H54 (cell line): ENCODE results near the gene FAH.

ENCODE experiments used
- DNase-seq: peaks from one replicate; pipeline ENCODE4 v3.0.0; 2011; ENCODE audit warnings: low spot score, mixed read lengths; ENCODE audit not compliant: insufficient read length
- FAIRE-seq: peaks from 3 replicates; lab custom pipeline; 2011; peaks lifted over from hg19 to GRCh38; lab: Jason Lieb, UNC
- POLR2A ChIP-seq: IDR thresholded peaks from 2 replicates; pipeline ENCODE4 v1.6.1; 2011; ENCODE audit warnings: low read depth, mild to moderate bottlenecking, low read length

FAH gene

DNA sequence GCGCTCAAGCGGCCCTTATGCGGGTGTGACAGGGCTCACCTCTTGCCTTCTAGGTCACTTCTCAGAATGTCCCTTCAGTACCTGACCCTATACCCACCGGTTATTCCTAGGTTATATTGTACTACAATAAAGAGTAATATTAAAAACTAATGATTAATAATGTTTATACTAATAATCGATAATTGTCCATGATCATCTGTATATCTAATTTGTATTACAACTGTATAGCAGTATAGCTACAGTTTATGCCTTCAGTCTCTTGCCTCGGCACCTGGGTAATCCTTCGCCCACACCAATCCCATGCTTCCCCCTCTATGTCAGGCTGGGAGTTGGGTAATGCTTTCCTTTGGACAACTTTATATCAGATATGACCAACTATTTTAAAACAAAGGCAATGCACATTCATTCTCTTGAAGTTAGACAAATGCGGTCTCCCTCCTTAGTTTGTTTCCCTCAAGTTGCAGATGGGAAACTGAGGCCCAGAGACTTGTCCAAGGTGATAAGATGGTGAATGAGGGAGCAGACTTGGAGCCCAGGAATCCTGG is 3.4 kb downstream of the FAH start:
- TF ChIP-seq POLR2A, result no peak

DNA sequence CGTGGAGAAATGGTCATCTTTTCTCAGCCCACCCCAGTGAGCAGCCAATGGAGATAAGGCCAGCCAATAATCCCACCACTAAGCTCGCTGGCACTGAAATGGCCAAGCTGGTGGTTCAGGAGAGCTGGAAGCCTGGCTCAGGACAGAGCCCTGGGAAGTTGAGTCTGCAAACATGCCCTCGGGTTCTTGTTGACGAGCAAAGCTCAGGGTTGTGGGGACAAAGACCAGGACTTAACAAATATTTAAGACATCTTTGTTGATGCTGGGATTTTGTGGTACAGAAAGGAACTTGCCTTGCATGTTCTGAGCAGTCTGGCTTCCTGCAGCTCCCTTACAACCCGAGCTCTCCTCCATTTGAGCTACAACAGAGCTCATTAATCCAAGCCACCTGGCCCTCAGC is 4.4 kb downstream of the FAH start:
- no peak for TF ChIP-seq POLR2A

More for the DNA sequence above, 3.4 kb downstream of the FAH start:
- no peak for DNase-seq
- no peak for FAIRE-seq

DNA sequence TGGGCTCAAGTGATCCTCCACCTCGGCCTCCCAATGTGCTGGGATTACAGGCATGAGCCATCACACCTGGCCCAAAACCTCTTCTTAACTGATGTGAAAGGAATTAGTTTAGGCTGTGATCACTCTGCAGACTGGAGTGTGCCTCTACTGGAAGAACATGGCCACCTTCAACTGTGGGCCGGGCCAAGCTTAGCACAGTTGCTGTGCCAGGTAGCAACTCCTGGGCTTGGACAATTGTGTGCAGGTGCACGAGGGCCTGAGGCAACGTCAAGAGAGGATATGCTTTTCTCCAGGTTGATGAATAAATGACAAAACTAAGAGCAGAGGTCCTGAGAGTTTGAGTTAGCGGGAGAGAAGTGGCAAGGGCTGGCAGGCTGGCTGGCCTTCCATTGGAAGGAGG is 6.5 kb downstream of the FAH start:
- no peak for FAIRE-seq
- no peak for DNase-seq
- no peak for TF ChIP-seq POLR2A

More for the DNA sequence above, 4.4 kb downstream of the FAH start:
- FAIRE-seq (no peak), DNase-seq (no peak)

DNA sequence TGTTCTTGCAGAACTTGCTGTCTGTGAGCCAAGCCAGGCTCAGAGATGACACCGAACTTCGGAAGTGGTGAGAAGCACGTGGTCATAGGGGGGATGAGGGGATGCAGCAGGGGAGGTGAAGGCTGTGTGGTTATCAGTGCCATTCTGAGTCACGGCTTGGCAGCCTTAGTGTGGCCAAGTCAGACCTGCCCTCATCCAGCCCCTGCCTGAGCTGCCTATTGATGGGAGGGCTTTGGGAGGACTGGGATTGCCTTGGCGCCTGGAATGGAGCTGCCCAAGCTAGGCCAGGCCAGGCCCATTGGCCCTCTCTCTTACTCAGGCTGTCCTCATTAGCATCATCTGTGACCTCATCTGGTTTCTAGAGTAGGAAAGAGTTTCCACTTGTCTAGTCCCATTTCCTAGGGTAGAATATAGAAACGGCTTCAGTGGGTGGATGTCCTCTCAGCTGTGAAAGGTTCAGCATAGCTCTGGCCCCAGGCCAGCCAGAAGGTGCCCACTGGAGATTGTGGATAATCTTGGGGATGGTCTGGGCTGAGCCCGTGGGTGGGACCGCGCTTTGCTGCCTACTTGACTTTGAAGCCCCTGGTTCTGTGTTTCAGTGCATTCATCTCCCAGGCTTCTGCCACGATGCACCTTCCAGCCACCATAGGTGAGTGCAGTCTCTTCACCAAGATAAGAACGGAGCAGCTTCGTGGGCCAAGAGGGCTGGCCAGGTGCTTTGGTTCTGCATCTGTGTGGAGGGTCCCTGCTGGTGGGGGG is 7.2 kb downstream of the FAH start:
- no peak for TF ChIP-seq POLR2A
- FAIRE-seq, result no peak
- DNase-seq, result no peak

DNA sequence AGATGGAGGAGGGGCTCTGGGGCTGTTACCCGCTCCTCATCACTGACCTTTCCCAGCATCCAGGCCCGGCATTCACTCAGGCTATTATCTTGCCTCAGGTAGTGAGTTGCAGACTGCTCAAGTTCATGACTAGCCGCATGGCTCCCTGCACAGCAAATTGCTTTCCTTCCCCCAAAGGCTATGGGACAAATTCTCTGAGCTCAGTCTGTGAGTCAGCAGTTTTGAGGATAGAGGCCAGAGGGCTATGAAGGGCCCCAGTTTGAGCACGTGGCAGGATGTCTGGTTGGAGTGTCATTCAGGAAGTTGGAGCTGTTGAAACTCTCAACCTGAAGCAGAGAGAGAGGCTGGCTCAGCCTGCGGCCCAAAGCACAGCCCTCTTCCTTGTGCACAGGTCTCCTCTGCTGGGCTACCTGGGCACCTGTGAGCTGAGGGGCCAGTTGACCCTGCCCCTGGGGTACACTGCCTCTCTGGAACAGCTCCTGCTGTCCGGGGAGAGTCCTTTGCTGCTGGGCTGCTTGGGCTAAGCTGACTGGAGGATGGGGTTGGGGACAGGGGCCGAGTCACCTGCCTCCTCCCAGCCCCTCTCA is 7.9 kb downstream of the FAH start:
- no peak for FAIRE-seq
- DNase-seq, result peak; percentile 24
- TF ChIP-seq POLR2A, result 0 out of 2 replicates have a peak, but pooled peaks have one; percentile 16

DNA sequence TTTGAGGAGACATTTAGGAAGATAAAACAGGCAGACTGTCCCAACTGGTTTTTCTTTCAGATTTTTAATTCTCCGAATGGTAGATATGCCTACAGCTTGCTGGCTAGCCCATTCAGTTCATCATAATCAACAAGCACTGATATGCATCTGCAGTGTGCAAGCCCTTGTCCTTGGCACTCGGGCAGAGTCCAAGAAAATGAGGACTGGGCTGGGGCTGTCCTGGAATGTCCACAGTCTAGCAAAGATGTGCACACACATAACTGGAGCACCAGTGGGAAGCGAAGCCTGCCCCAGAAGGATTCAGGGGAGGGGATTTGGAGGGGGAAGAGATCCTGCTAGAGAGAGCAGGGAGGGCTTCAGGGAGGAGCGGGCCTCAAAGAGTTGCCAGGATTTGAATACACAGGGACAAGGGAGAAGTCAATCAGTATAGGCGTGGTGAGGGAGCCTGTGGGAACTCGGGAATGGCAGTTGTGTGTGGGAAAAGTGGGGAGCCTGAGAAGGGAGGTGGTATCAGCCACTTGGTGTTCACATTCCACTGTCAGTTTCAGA is 8.7 kb downstream of the FAH start:
- DNase-seq (no peak), FAIRE-seq (no peak)

DNA sequence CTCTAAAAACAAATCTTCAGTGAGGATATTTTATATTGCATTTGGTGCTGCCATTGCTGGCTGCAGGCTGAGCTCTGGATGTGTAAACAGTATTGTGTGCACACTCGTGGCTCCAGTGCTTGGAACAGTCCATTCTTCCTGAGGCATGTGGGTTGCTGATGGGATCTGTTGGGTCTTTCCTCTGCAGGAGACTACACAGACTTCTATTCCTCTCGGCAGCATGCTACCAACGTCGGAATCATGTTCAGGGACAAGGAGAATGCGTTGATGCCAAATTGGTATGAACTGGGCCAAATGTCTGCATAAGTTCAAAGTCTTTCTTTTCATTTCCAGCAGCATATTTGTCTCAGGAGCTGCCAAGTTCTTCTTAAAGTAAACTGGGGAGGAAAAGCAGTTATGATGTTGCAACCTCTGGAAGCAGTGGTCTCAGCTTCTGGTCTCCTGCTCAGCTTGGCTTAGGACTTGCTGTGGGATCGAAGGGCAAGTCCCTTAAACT is 9.3 kb downstream of the FAH start:
- TF ChIP-seq POLR2A, result no peak
- DNase-seq, result no peak
- FAIRE-seq, result no peak

More for the DNA sequence above, 8.7 kb downstream of the FAH start:
- no peak for TF ChIP-seq POLR2A

DNA sequence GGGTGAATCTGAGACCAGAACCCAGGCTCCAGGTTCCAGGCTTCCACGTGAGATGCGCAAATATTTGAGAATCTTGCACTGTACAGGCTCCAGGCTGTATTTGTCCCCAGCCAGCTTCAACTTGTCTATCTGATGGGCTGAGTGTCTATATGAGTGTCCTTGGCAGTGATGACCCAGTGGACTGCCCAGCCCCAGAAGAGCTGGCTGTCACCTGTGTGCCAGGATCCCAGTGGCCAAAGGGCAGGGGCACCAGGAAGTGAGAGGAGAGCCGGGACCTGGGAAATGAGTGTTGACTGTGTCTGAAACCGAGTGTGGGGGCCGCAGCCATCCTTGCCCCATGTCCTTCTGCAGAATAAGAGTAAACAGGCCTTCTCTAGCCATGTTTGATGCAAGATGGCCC is 10.4 kb downstream of the FAH start:
- no peak for TF ChIP-seq POLR2A
- no peak for FAIRE-seq
- DNase-seq, result no peak

DNA sequence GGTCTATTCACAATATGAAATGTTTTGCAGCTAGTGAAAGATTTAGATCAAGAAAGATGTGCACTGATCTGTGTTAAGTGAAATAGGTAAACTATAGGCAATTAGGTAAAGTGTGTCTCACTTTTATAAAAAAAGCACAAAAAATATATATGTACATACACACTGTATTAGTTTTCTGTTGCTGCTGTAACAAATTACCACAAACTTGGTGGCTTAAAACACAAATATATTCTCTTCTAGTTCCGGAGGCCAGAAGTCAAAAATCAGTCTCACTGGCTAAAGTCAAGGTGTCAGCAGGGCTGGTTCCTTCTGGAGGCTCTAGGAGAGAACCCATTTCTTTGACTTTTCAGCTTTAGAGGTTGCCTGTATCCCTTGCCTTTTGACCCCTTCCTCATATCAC is 11.1 kb downstream of the FAH start:
- DNase-seq (no peak), FAIRE-seq (no peak)
- TF ChIP-seq POLR2A, result no peak

DNA sequence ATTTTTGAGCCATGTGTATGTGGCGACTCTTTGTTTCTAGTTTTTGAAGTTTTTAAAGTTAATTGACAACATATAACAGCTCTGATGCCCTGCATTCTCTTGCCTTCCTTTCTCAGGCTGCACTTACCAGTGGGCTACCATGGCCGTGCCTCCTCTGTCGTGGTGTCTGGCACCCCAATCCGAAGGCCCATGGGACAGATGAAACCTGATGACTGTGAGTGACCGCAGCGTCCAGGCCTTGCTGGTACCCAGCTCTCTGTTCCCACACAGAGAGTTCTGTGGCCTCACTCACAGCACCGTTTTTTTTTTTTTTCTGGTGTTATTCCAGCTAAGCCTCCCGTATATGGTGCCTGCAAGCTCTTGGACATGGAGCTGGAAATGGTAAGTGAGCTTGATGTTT is 15.1 kb downstream of the FAH start:
- TF ChIP-seq POLR2A, result no peak
- DNase-seq (no peak), FAIRE-seq (no peak)

DNA sequence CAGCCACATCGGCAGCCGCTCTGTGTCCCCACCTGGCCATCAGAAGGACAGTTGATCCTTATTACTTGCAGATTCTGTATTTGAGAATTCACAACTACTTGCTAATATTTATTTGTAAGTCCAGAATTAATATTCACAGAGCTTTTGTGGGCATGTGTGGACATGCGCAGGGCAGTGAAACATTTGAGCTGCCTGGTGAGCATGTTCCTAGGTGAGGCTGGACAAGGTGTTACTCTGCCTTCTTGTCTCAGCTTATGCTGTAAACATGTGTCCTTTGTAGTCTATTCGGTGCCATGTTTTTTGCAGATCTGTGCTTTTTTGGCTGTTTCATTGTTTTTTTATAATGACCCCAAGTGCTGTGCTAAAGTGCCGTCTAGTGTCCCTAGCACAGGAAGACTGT is 15.6 kb downstream of the FAH start:
- DNase-seq (no peak), FAIRE-seq (no peak)
- TF ChIP-seq POLR2A, result no peak

DNA sequence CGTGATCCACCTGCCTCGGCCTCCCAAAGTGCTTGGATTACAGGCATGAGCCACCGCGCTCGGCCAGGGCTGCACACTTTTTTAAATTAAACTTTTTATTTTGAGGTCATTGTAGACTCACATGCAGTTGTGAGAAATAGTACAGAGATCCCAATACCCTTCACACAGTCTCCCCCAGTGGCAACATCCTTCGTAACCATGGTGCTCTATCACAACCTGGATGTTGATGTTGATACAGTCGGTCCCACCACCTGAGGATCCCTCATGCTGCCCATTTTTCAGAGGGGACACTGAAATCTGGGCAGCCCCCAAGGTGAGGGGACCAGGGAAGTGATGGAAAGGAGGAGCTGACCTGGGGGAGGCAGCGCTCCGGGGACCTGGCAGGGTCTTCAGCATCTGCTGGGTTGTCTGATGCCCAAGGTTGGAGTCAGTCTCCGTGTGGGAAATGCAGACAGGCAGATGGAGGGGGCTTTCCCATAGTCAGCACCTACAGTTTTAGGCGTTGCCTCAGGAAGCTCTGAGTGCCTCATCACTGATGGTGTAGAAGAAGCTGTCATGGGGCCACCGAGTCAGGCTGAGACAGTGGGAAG is 17.1 kb downstream of the FAH start:
- no peak for TF ChIP-seq POLR2A
- DNase-seq, result no peak
- FAIRE-seq, result no peak

DNA sequence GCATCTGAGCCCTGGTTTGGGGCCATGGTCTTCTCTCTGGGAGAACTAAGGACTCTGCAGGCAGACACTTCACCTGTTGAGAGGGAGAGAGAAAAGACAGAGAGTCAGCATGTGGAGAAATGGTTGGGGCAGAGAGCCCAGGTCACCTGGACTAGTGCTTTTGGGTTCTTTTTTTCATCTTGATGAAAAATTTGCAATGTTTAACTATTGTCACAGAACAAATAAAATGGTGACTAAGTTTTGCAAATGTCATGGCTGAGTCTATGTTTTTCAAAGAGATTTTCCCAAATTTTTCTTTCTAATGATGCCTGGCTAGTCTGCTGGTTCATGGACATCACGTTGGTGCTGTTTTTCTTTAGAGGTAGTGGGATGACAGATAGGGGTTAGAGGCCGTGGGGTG is 17.8 kb downstream of the FAH start:
- no peak for DNase-seq
- FAIRE-seq, result no peak
- no peak for TF ChIP-seq POLR2A

DNA sequence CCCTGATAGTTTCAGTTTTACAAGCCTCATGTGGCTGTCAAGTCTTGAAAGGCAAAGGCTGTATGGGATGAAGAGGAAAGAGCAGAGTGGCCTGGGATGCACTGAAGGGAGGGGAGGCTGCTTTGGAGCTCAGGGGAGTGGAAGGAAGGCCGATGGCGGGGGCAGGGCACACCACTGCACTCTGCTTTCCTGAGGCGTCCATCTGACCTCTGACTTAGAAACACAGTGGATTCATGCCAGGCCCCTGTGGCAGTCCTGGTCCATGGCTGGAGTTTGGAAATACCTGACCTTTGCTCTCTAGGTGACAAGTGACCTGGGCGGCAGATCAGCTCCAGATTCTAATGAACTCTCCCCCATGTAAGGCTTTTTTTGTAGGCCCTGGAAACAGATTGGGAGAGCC is 19.0 kb downstream of the FAH start:
- DNase-seq (no peak), FAIRE-seq (no peak)
- no peak for TF ChIP-seq POLR2A
